ENCODE results near the gene TRAF3IP1. TPM values are rescaled to one million over a fixed set of nuclear protein-coding genes. Genes with fewer than 3 reads are reported as not detected.

The TRAF3IP1 gene
- total RNA-seq, 4 donors from 2014 or later: 19.9 to 38.6 (median 23.6) TPM

- DNase-seq (ENCODE audit: extremely low spot score): no peak
- Histone ChIP-seq H3K9me3 (no peaks in the 10 kb centered on the region), H3K4me1 (peaks cover 21 to 71% (median 66%) of the 10 kb centered on the region in 4 donors), H3K4me3 (no peak overlapping the region), H3K27me3 (no peaks in the 10 kb centered on the region), H3K36me3 (peaks cover 15 to 26% (median 24%) of the 10 kb centered on the region in 4 donors), H3K27ac (replicated peaks in 1 of 4) (no peak overlapping the region)
- no peak for TF ChIP-seq CTCF (IDR thresholded peaks at IDR 0.05)
- no peak for TF ChIP-seq POLR2AphosphoS5 (IDR thresholded peaks at IDR 0.05)
- no peak for TF ChIP-seq EP300 (IDR thresholded peaks at IDR 0.05)
- no peak for TF ChIP-seq POLR2A (IDR thresholded peaks at IDR 0.05; ENCODE audit: low read depth)
- 85% methylated on average over 12 of the region's 12 CpGs for WGBS
- intact Hi-C loops (cut with DNase I): no loop called here
Observed at GRCh38 chr2:238280083-238280825, 40.1 kb upstream of the TRAF3IP1 start.

DNA sequence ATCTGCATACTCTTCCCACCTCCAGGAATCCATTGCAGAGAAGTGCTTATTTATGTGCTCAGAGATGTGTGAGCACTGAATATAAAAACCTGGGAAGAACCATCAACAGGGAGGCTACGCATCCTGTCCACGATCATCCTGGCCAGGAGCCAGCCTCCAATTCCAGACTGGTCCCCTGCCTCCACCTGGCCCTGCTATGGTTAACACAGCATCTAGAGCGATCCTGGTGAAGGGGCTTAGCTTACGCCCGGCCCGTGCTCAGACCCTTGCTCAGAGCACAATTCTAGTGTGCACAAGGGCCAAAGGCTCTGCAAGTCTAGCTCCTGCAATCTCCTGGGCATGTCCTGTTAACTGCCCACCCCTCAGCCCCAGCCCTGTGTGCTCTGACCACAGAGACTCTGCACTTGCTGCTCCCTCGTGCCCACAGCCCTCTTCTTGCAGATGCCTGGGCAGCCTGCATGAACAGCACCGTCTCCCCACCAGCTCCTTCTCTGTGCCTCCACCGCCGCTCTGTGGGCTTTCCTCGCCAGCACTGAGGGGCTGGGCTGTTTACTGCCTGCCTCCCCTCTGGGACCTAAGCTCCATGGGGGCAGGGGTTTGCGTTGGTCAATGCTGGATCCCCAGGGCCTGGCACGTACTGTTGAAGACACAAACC is 38.4 kb upstream of the TRAF3IP1 start:
- H3K9me3 ChIP-seq: no peaks in the 10 kb centered on the region

GRCh38 chr2:238282861-238283738 is 37.2 kb upstream of the TRAF3IP1 start:
- no peaks in the 10 kb centered on the region for H3K27me3 ChIP-seq
- H3K4me3 ChIP-seq: no peak overlapping the region
- H3K36me3 ChIP-seq: no peaks in the 10 kb centered on the region
- peaks cover 46 to 95% (median 92%) of the 10 kb centered on the region in 4 donors for H3K4me1 ChIP-seq
- 85% methylated on average over 14 of the region's 17 CpGs for WGBS
- intact Hi-C loops (cut with DNase I): no loop called here
- DNase-seq (ENCODE audit: extremely low spot score): no peak
- TF ChIP-seq POLR2A (IDR thresholded peaks at IDR 0.05; ENCODE audit: low read depth) (no peak), EP300 (IDR thresholded peaks at IDR 0.05) (no peak), CTCF (IDR thresholded peaks at IDR 0.05) (no peak), POLR2AphosphoS5 (IDR thresholded peaks at IDR 0.05) (no peak)
- no peaks in the 10 kb centered on the region for H3K9me3 ChIP-seq
- peak overlapping the region; percentile 92 to 98 (median 94) for H3K27ac ChIP-seq (replicated peaks in 1 of 4)

More for the DNA sequence above, 38.4 kb upstream of the TRAF3IP1 start:
- peaks cover 38 to 88% (median 83%) of the 10 kb centered on the region in 4 donors for H3K4me1 ChIP-seq
- DNase-seq (ENCODE audit: extremely low spot score): no peak
- H3K36me3 ChIP-seq: peaks cover 0 to 9% (median 7%) of the 10 kb centered on the region in 4 donors
- 85% methylated on average over 12 of the region's 13 CpGs for WGBS
- no peak for TF ChIP-seq POLR2AphosphoS5 (IDR thresholded peaks at IDR 0.05)
- TF ChIP-seq CTCF (IDR thresholded peaks at IDR 0.05): no peak
- TF ChIP-seq POLR2A (IDR thresholded peaks at IDR 0.05; ENCODE audit: low read depth): no peak
- TF ChIP-seq EP300 (IDR thresholded peaks at IDR 0.05): no peak
- no peak overlapping the region for H3K4me3 ChIP-seq
- intact Hi-C loops (cut with DNase I): no loop called here
- no peaks in the 10 kb centered on the region for H3K27me3 ChIP-seq
- no peak overlapping the region for H3K27ac ChIP-seq (replicated peaks in 1 of 4)

- Histone ChIP-seq H3K27me3 (no peaks in the 10 kb centered on the region), H3K27ac (replicated peaks in 1 of 4) (peak overlapping the region; percentile 92 to 98 (median 94)), H3K9me3 (no peaks in the 10 kb centered on the region), H3K4me3 (peak overlapping the region in 3 of 4 donors; percentile 23 to 87 (median 79)), H3K36me3 (no peaks in the 10 kb centered on the region), H3K4me1 (peaks cover 55 to 88% (median 83%) of the 10 kb centered on the region in 4 donors)
- TF ChIP-seq POLR2AphosphoS5 (IDR thresholded peaks at IDR 0.05): no peak
- no peak for TF ChIP-seq EP300 (IDR thresholded peaks at IDR 0.05)
- no peak for DNase-seq (ENCODE audit: extremely low spot score)
- WGBS: 77% methylated on average over 10 of the region's 11 CpGs
- intact Hi-C loops (cut with DNase I): no loop called here
Observed at GRCh38 chr2:238284802-238285515, 35.4 kb upstream of the TRAF3IP1 start.
